ENCODE results near the gene CBX5. TPM values are rescaled to one million over a fixed set of nuclear protein-coding genes. Genes with fewer than 3 reads are reported as not detected.

Gene CBX5
- total and polyA plus RNA-seq, 9 of the 15 experiments (the other 6 are each of a cell fraction or from before 2014, with no cell fraction given) = 32.6 to 102 (median 59.2) TPM

DNA sequence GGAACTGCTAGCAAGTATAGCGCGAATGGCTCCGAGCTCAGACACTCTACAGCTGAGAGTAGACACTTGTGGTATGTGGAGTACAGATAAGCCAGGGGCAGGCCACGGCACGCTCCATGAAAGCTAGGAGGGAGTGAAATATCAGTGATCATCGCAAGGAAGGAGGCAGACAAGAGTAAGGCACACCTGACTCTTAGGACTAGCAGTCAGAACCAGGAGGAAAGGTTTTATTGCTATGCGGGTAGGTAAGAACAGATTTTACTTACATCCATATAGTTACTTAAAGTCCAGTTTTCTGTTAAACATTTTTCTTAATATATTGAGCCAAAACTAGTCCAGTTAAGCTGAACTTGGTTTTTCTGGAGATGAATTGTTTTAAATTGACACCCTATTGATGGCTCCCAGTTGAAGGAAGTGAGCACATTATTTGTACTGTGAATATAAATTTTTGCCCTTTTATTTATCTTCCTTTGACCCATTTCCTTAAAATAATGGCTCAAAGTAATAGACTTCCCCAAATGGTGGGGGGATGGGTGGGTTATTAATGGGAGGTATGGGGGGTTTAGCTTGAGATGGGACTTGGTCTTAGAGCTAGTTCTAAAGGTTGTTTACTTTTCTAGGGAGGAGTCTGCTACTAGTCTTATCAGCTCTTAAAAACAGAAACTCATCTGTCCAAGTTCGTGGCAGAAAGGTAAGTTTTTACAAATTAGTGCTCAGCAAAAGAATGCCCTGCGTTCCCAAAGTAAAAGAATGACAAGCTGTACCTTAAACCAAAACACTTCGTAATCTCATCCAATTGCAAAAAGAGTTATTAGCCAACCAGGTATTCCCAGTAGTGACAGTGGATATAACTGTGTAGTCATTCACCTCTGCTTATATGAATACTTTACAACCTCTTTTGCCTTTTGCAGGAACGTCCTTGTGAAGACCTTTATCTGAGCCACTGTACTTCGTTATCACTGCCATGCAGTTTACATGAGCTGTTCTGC is 6.4 kb upstream of the CBX5 start (continued):
- TF ChIP-seq, protein P1, sequence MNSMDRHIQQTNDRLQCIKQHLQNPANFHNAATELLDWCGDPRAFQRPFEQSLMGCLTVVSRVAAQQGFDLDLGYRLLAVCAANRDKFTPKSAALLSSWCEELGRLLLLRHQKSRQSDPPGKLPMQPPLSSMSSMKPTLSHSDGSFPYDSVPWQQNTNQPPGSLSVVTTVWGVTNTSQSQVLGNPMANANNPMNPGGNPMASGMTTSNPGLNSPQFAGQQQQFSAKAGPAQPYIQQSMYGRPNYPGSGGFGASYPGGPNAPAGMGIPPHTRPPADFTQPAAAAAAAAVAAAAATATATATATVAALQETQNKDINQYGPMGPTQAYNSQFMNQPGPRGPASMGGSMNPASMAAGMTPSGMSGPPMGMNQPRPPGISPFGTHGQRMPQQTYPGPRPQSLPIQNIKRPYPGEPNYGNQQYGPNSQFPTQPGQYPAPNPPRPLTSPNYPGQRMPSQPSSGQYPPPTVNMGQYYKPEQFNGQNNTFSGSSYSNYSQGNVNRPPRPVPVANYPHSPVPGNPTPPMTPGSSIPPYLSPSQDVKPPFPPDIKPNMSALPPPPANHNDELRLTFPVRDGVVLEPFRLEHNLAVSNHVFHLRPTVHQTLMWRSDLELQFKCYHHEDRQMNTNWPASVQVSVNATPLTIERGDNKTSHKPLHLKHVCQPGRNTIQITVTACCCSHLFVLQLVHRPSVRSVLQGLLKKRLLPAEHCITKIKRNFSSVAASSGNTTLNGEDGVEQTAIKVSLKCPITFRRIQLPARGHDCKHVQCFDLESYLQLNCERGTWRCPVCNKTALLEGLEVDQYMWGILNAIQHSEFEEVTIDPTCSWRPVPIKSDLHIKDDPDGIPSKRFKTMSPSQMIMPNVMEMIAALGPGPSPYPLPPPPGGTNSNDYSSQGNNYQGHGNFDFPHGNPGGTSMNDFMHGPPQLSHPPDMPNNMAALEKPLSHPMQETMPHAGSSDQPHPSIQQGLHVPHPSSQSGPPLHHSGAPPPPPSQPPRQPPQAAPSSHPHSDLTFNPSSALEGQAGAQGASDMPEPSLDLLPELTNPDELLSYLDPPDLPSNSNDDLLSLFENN (IDR thresholded peaks at IDR 0.05; ENCODE audit: low read depth in 2 of 2, low read length in 2 of 2) = 0 out of 4 replicates have a peak, but pooled peaks of 1 of the 2 experiments have one; percentile 47
- TF ChIP-seq MTF1 (CRISPR knock-in tag; IDR thresholded peaks at IDR 0.05; ENCODE audit: borderline replicate concordance) (no peak), ZKSCAN3 (CRISPR knock-in tag; IDR thresholded peaks at IDR 0.05) (no peak), CHD1 (IDR thresholded peaks at IDR 0.05; ENCODE audit: low read length) (peak; percentile 33), ZNF707 (CRISPR knock-in tag; conservative IDR thresholded peaks at IDR 0.05) (no peak), SMARCA4 (IDR thresholded peaks at IDR 0.05) (peak; percentile 70), ZNF12 (CRISPR knock-in tag; IDR thresholded peaks at IDR 0.05) (no peak), PRMT5 (CRISPR knock-in tag; IDR thresholded peaks at IDR 0.05) (no peak), SLC30A9 (CRISPR knock-in tag; IDR thresholded peaks at IDR 0.05) (no peak), POLR2B (IDR thresholded peaks at IDR 0.05; ENCODE audit: low read depth, partially characterized antibody) (peak; percentile 71), XRCC5 (IDR thresholded peaks at IDR 0.05; ENCODE audit: low read depth, low read length) (0 out of 2 replicates have a peak, but pooled peaks have one; percentile 34), POLR2H (tag; IDR thresholded peaks at IDR 0.05; ENCODE audit: low read depth) (peak; percentile 21), ADNP (tag; IDR thresholded peaks at IDR 0.05) (no peak), EP400 (IDR thresholded peaks at IDR 0.05) (peak; percentile 8; the same call in 1 of the 2 replicates), ZNF444 (CRISPR knock-in tag; IDR thresholded peaks at IDR 0.05) (no peak), NFE2L1 (tag; IDR thresholded peaks at IDR 0.05; ENCODE audit: borderline replicate concordance, low read depth) (no peak), ARID1B (IDR thresholded peaks at IDR 0.05) (peak; percentile 84), U2AF1 (optimal IDR thresholded peaks at IDR 0.05; ENCODE audit: low read depth, low read length) (no peak)
- TF ChIP-seq, protein P2, sequence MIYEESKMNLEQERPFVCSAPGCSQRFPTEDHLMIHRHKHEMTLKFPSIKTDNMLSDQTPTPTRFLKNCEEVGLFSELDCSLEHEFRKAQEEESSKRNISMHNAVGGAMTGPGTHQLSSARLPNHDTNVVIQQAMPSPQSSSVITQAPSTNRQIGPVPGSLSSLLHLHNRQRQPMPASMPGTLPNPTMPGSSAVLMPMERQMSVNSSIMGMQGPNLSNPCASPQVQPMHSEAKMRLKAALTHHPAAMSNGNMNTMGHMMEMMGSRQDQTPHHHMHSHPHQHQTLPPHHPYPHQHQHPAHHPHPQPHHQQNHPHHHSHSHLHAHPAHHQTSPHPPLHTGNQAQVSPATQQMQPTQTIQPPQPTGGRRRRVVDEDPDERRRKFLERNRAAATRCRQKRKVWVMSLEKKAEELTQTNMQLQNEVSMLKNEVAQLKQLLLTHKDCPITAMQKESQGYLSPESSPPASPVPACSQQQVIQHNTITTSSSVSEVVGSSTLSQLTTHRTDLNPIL (CRISPR knock-in tag; IDR thresholded peaks at IDR 0.05) = no peak; the same call in 1 of the 2 replicates
- TF ChIP-seq, protein P3, sequence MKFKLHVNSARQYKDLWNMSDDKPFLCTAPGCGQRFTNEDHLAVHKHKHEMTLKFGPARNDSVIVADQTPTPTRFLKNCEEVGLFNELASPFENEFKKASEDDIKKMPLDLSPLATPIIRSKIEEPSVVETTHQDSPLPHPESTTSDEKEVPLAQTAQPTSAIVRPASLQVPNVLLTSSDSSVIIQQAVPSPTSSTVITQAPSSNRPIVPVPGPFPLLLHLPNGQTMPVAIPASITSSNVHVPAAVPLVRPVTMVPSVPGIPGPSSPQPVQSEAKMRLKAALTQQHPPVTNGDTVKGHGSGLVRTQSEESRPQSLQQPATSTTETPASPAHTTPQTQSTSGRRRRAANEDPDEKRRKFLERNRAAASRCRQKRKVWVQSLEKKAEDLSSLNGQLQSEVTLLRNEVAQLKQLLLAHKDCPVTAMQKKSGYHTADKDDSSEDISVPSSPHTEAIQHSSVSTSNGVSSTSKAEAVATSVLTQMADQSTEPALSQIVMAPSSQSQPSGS (CRISPR knock-in tag; IDR thresholded peaks at IDR 0.05) = no peak
